SU-DHL-6 (cell line): ENCODE data around the gene CTNNA2.

ENCODE experiments used
- CTCF ChIP-seq: fragments of 200-600 bp; sonication (generic); IDR thresholded peaks from one replicate; pipeline ENCODE4 v1.5.1; 2017; ENCODE audit warnings: antibody characterized with exemption, mild to moderate bottlenecking, low read length, moderate library complexity; ENCODE audit not compliant: insufficient read depth, poor library complexity, severe bottlenecking
- EZH2phosphoT487 ChIP-seq: fragments of 200-600 bp; sonication (generic), shearing (Covaris generic); conservative IDR thresholded peaks from 2 replicates; pipeline ENCODE4 v1.6.1; 2018; ENCODE audit warnings: mild to moderate bottlenecking, antibody characterized with exemption, low read length, moderate library complexity, mixed read lengths

GRCh38 chr2:79619442-79619841 lies 106.6 kb downstream of the CTNNA2 start:
- no peak for TF ChIP-seq EZH2phosphoT487
- no peak for TF ChIP-seq CTCF
